GM12801 (cell line): ENCODE measurements around the gene FAIM2.

Source experiments
- CTCF ChIP-seq: IDR thresholded peaks from one replicate; pipeline ENCODE4 v1.5.1; 2011; ENCODE audit warnings: control low read depth; ENCODE audit not compliant: insufficient read length; ENCODE audit errors: extremely low read depth

FAIM2 gene

GRCh38 chr12:49948866-49949845, 45.5 kb upstream of the FAIM2 start:
- TF ChIP-seq CTCF: no peak

GRCh38 chr12:49947593-49948226, 44.0 kb upstream of the FAIM2 start:
- no peak for TF ChIP-seq CTCF

GRCh38 chr12:49946497-49946896, 42.8 kb upstream of the FAIM2 start:
- TF ChIP-seq CTCF: no peak

- no peak for TF ChIP-seq CTCF
Measured at GRCh38 chr12:49946086-49946485, 42.4 kb upstream of the FAIM2 start.

GRCh38 chr12:49945394-49946080, 41.8 kb upstream of the FAIM2 start:
- peak; percentile 48 for TF ChIP-seq CTCF

GRCh38 chr12:49944718-49945117, 41.0 kb upstream of the FAIM2 start:
- no peak for TF ChIP-seq CTCF

GRCh38 chr12:49944046-49944445, 40.3 kb upstream of the FAIM2 start:
- TF ChIP-seq CTCF: no peak
